NOMO-1 (cell line): Measurements from ENCODE around the gene ZIC1.

ENCODE experiments used
- DNase-seq, 2 experiments: peaks; one replicate each; lab custom pipeline; 2025; ENCODE audit not compliant: unreplicated experiment in 2 of 2; lab: John Stamatoyannopoulos, UW

ZIC1 gene

GRCh38 chr3:147420353-147421183 is 11.4 kb downstream of the ZIC1 start:
- DNase-seq = no peak

GRCh38 chr3:147421184-147421912 is 12.2 kb downstream of the ZIC1 start:
- no peak for DNase-seq

- DNase-seq = no peak
Observed at GRCh38 chr3:147422196-147422595, 13.0 kb downstream of the ZIC1 start.

- DNase-seq = no peak
Observed at GRCh38 chr3:147422601-147423536, 13.7 kb downstream of the ZIC1 start.

GRCh38 chr3:147423537-147423797 is 14.3 kb downstream of the ZIC1 start:
- no peak for DNase-seq

- no peak for DNase-seq
Observed at GRCh38 chr3:147423798-147424580, 14.8 kb downstream of the ZIC1 start.

GRCh38 chr3:147424581-147425387 is 15.6 kb downstream of the ZIC1 start:
- DNase-seq = no peak

GRCh38 chr3:147425388-147425850 is 16.3 kb downstream of the ZIC1 start:
- no peak for DNase-seq

- DNase-seq = no peak
Observed at GRCh38 chr3:147426931-147427330, 17.8 kb downstream of the ZIC1 start.

- DNase-seq = no peak
Observed at GRCh38 chr3:147427746-147428145, 18.6 kb downstream of the ZIC1 start.

- no peak for DNase-seq
Observed at GRCh38 chr3:147428326-147428725, 19.2 kb downstream of the ZIC1 start.

- DNase-seq = no peak
Observed at GRCh38 chr3:147428754-147429153, 19.6 kb downstream of the ZIC1 start.

- DNase-seq = peak; percentile 64 to 91
Observed at GRCh38 chr3:147431751-147432150, 22.6 kb downstream of the ZIC1 start.

- no peak for DNase-seq
Observed at GRCh38 chr3:147447224-147447623, 38.1 kb downstream of the ZIC1 start.

GRCh38 chr3:147449669-147450068 is 40.5 kb downstream of the ZIC1 start:
- no peak for DNase-seq

GRCh38 chr3:147458995-147459704 is 50.0 kb downstream of the ZIC1 start:
- no peak for DNase-seq

GRCh38 chr3:147462856-147463255 is 53.7 kb downstream of the ZIC1 start:
- no peak for DNase-seq
